Mucosa of stomach (tissue), 1 donor: Measurements from ENCODE around the gene MAB21L4.

Experiments used
- H3K27me3 ChIP-seq: one replicate; pipeline ENCODE4 v1.7.0; 2013; ENCODE audit warnings: mild to moderate bottlenecking, low read length; ENCODE audit not compliant: control insufficient read depth, insufficient read depth
- H3K36me3 ChIP-seq: one replicate; pipeline ENCODE4 v1.7.0; 2013; ENCODE audit warnings: low read length; ENCODE audit not compliant: control insufficient read depth, insufficient read depth
- H3K4me1 ChIP-seq: one replicate; pipeline ENCODE4 v1.7.0; 2013; ENCODE audit warnings: mild to moderate bottlenecking, low read length; ENCODE audit not compliant: control insufficient read depth, insufficient read depth
- H3K4me3 ChIP-seq: one replicate; pipeline ENCODE4 v1.7.0; 2013; ENCODE audit warnings: low read length
- H3K9ac ChIP-seq: one replicate; pipeline ENCODE4 v1.7.0; 2013; ENCODE audit warnings: mild to moderate bottlenecking, low read length, moderate library complexity
- H3K9me3 ChIP-seq: one replicate; pipeline ENCODE4 v1.7.0; 2013; ENCODE audit warnings: mild to moderate bottlenecking, low read length, moderate library complexity; ENCODE audit not compliant: control insufficient read depth
- donor health status: Pancreatic carcinoma.

Gene MAB21L4

GRCh38 chr2:240930096-240930630, 34.2 kb upstream of the MAB21L4 start:
- Histone ChIP-seq H3K4me3 (no peak overlapping the region), H3K9me3 (no peaks in the 10 kb centered on the region), H3K4me1 (no peaks in the 10 kb centered on the region), H3K36me3 (no peaks in the 10 kb centered on the region), H3K9ac (no peak overlapping the region), H3K27me3 (no peaks in the 10 kb centered on the region)

- Histone ChIP-seq H3K36me3 (no peaks in the 10 kb centered on the region), H3K27me3 (no peaks in the 10 kb centered on the region), H3K4me1 (no peaks in the 10 kb centered on the region), H3K9me3 (no peaks in the 10 kb centered on the region), H3K9ac (no peak overlapping the region), H3K4me3 (no peak overlapping the region)
These were observed 33.6 kb upstream of the MAB21L4 start for GRCh38 chr2:240929364-240930095.

- Histone ChIP-seq H3K9ac (no peak overlapping the region), H3K36me3 (no peaks in the 10 kb centered on the region), H3K4me3 (no peak overlapping the region), H3K4me1 (no peaks in the 10 kb centered on the region), H3K27me3 (no peaks in the 10 kb centered on the region), H3K9me3 (no peaks in the 10 kb centered on the region)
These were observed 32.8 kb upstream of the MAB21L4 start for GRCh38 chr2:240928476-240929363.

GRCh38 chr2:240927390-240927781, 31.4 kb upstream of the MAB21L4 start:
- H3K4me3 ChIP-seq, result no peak overlapping the region
- no peaks in the 10 kb centered on the region for H3K27me3 ChIP-seq
- H3K4me1 ChIP-seq, result no peaks in the 10 kb centered on the region
- no peaks in the 10 kb centered on the region for H3K36me3 ChIP-seq
- H3K9me3 ChIP-seq, result no peaks in the 10 kb centered on the region
- H3K9ac ChIP-seq, result no peak overlapping the region

- no peaks in the 10 kb centered on the region for H3K36me3 ChIP-seq
- no peak overlapping the region for H3K9ac ChIP-seq
- no peaks in the 10 kb centered on the region for H3K27me3 ChIP-seq
- H3K9me3 ChIP-seq, result no peaks in the 10 kb centered on the region
- H3K4me3 ChIP-seq, result no peak overlapping the region
- no peaks in the 10 kb centered on the region for H3K4me1 ChIP-seq
These were observed 30.8 kb upstream of the MAB21L4 start for GRCh38 chr2:240926516-240927389.

- no peaks in the 10 kb centered on the region for H3K36me3 ChIP-seq
- no peaks in the 10 kb centered on the region for H3K4me1 ChIP-seq
- no peak overlapping the region for H3K4me3 ChIP-seq
- no peak overlapping the region for H3K9ac ChIP-seq
- H3K9me3 ChIP-seq, result no peaks in the 10 kb centered on the region
- H3K27me3 ChIP-seq, result no peaks in the 10 kb centered on the region
These were observed 29.9 kb upstream of the MAB21L4 start for GRCh38 chr2:240925568-240926515.

- H3K27me3 ChIP-seq, result no peaks in the 10 kb centered on the region
- H3K4me1 ChIP-seq, result no peaks in the 10 kb centered on the region
- no peak overlapping the region for H3K9ac ChIP-seq
- no peak overlapping the region for H3K4me3 ChIP-seq
- H3K36me3 ChIP-seq, result no peaks in the 10 kb centered on the region
- no peaks in the 10 kb centered on the region for H3K9me3 ChIP-seq
These were observed 29.2 kb upstream of the MAB21L4 start for GRCh38 chr2:240925191-240925567.

GRCh38 chr2:240922982-240923537, 27.1 kb upstream of the MAB21L4 start:
- no peaks in the 10 kb centered on the region for H3K9me3 ChIP-seq
- no peaks in the 10 kb centered on the region for H3K36me3 ChIP-seq
- no peak overlapping the region for H3K9ac ChIP-seq
- no peak overlapping the region for H3K4me3 ChIP-seq
- H3K27me3 ChIP-seq, result no peaks in the 10 kb centered on the region
- no peaks in the 10 kb centered on the region for H3K4me1 ChIP-seq

- Histone ChIP-seq H3K4me3 (no peak overlapping the region), H3K4me1 (no peaks in the 10 kb centered on the region), H3K9ac (no peak overlapping the region), H3K27me3 (no peaks in the 10 kb centered on the region), H3K9me3 (no peaks in the 10 kb centered on the region), H3K36me3 (no peaks in the 10 kb centered on the region)
These were observed 26.5 kb upstream of the MAB21L4 start for GRCh38 chr2:240922245-240922981.

- Histone ChIP-seq H3K36me3 (no peaks in the 10 kb centered on the region), H3K4me1 (no peaks in the 10 kb centered on the region), H3K27me3 (no peaks in the 10 kb centered on the region), H3K9ac (no peak overlapping the region), H3K4me3 (no peak overlapping the region), H3K9me3 (no peaks in the 10 kb centered on the region)
These were observed 26.0 kb upstream of the MAB21L4 start for GRCh38 chr2:240921995-240922244.
